Measurements from ENCODE around the gene ANKRD66. TPM values are rescaled to one million over a fixed set of nuclear protein-coding genes. Genes with fewer than 3 reads are reported as not detected.
"Not testable (repeated sequence)": the region's sequence is repeated elsewhere in the genome, so short reads cannot be mapped to it uniquely, and the experiment has no call there.

The ANKRD66 gene
- polyA plus RNA-seq, 2 donors = not detected

DNA sequence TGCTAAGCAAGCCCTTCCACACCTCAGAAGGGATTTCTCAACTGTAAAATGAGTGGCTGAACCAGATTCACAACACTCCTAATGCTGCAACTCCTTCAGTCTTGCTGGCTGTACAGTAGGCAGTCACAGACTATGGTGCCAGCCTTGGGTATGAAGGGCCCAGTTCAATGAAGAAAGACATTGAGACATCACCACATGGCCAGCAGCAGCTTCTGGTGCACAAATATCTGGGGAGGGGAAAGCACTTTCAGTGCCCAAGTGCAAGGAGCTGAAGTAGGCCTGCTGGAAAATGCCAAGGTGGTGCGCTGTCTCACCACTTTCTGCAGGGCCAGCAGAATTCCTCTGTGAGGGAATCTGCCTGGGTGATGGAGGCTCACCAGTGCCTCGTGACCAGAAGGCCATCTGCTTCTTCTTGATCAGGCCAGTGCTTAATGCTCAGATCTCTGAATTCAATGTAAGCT lies 13.4 kb upstream of the ANKRD66 start:
- no peaks in the 10 kb centered on the region for H3K9me3 ChIP-seq (ENCODE audit: control insufficient read depth in 2 of 2, insufficient read depth in 1 of 2, low read depth in 1 of 2, low read length in 1 of 2)
- 92 to 93% methylated on average over 2 of the region's 2 CpGs for WGBS, 2 donors
- H3K36me3 ChIP-seq (ENCODE audit: control insufficient read depth in 2 of 2, insufficient read depth in 2 of 2, low read length in 1 of 2) = no peaks in the 10 kb centered on the region
- no peak overlapping the region for H3K4me3 ChIP-seq (ENCODE audit: low read depth in 1 of 2, low read length in 2 of 2)
- peaks cover 0 to 7% of the 10 kb centered on the region in 2 donors for H3K4me1 ChIP-seq (ENCODE audit: control insufficient read depth in 2 of 2, insufficient read depth in 2 of 2, low read length in 1 of 2)
- no peak overlapping the region for H3K27ac ChIP-seq (ENCODE audit: low read depth in 2 of 2, low read length in 1 of 2)
- H3K27me3 ChIP-seq (ENCODE audit: control insufficient read depth in 1 of 2, insufficient read depth in 2 of 2, low read length in 2 of 2) = no peaks in the 10 kb centered on the region

DNA sequence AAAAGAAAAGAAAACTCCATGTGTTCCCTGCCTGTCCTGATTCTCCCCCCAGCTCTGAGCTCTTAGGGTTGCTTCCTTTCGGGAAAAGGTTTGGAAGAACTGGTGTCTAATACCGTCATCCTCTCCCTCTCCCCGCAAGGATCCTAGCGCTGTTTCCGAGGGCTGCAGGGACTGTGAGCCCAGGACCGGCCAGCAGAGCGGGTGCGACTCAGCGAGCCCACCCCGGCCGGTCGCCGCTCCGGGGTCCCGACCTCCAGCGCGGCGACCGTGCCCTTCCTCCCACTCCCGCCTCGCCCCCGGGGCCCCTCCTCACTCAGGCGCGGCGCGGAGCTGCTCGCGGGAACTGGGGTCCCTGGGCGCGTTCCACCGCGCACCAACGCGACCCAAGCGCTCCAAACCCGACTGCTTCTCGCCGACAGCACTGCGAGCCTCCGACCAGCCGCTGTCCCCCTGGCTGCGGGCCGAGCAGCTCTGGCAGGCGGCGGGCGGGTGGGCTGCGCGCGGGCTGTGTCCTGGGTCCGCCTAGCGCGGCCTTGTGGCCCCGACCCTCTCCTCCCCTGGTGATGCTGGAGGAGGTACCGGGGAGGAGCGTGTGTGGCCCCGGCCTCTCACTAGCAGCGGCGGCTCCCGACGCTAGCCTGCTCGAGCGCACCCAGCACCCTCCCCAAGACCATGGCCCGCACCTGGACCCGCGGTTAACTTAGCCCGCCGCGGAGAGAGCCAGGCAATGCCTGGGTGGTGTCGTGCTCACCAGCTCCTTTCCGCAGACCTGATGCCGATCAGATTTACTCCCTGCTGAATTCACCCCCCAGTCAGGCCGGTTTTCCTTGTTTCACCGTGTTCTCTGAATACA lies 11.6 kb upstream of the ANKRD66 start, which contains the start of gene PLA2G7:
TSS of gene PLA2G7 (minus strand) at position 509 of the 853 bp plus-strand sequence. CDS start 12,484 bp downstream, outside the sequence.
- no peaks in the 10 kb centered on the region for H3K36me3 ChIP-seq (ENCODE audit: control insufficient read depth in 2 of 2, insufficient read depth in 2 of 2, low read length in 1 of 2)
- 1% methylated on average over 56 to 73 of the region's 73 CpGs for WGBS, 2 donors
- H3K27me3 ChIP-seq (ENCODE audit: control insufficient read depth in 1 of 2, insufficient read depth in 2 of 2, low read length in 2 of 2) = no peaks in the 10 kb centered on the region
- no peaks in the 10 kb centered on the region for H3K9me3 ChIP-seq (ENCODE audit: control insufficient read depth in 2 of 2, insufficient read depth in 1 of 2, low read depth in 1 of 2, low read length in 1 of 2)
- peak within 1 kb of the TSS; percentile 51 to 58 for H3K4me3 ChIP-seq (ENCODE audit: low read depth in 1 of 2, low read length in 2 of 2)
- peaks cover 0 to 7% of the 10 kb centered on the region in 2 donors for H3K4me1 ChIP-seq (ENCODE audit: control insufficient read depth in 2 of 2, insufficient read depth in 2 of 2, low read length in 1 of 2)
- H3K27ac ChIP-seq (ENCODE audit: low read depth in 2 of 2, low read length in 1 of 2) = no peak within 1 kb of the TSS

DNA sequence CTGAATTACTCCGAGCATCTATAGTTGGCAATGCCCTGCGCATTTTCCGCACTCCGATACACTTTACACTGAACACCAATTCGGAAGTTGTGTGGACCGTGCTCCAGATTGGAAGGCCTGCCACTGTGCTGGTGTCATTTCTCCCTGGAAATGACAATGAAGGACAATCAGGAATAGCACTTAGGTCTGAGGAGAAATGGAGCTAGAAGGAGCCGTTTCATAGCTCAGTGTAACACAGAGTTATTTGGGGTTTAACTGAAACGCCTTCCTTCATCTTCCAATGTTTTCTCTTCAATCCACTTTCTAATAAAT lies 11.1 kb upstream of the ANKRD66 start:
- H3K9me3 ChIP-seq (ENCODE audit: control insufficient read depth in 2 of 2, insufficient read depth in 1 of 2, low read depth in 1 of 2, low read length in 1 of 2) = no peaks in the 10 kb centered on the region
- H3K4me3 ChIP-seq (ENCODE audit: low read depth in 1 of 2, low read length in 2 of 2) = peak overlapping the region; percentile 51 to 58
- no peaks in the 10 kb centered on the region for H3K36me3 ChIP-seq (ENCODE audit: control insufficient read depth in 2 of 2, insufficient read depth in 2 of 2, low read length in 1 of 2)
- WGBS, 2 donors = 19 to 20% methylated on average over 8 of the region's 8 CpGs
- H3K4me1 ChIP-seq (ENCODE audit: control insufficient read depth in 2 of 2, insufficient read depth in 2 of 2, low read length in 1 of 2) = peaks cover 0 to 7% of the 10 kb centered on the region in 2 donors
- no peaks in the 10 kb centered on the region for H3K27me3 ChIP-seq (ENCODE audit: control insufficient read depth in 1 of 2, insufficient read depth in 2 of 2, low read length in 2 of 2)
- H3K27ac ChIP-seq (ENCODE audit: low read depth in 2 of 2, low read length in 1 of 2) = no peak overlapping the region

DNA sequence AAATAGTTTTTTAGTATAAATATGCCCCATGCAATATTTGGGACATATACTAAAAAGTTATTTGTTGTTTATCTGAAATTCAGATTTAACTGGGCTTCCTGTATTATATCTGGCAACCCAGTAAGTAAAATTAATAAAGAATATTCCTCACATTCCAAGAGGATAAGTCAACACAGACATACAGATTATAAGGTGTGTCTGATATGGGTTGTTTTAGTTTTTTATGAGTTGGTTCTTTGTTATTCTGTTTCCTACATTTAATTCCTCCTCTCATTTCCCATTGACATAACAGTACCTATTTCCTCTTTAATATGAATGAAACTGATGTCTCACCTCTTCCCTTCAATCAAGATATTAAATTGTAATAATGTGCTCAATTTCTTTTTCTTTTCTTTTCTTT lies 9.8 kb upstream of the ANKRD66 start:
- H3K4me1 ChIP-seq (ENCODE audit: control insufficient read depth in 2 of 2, insufficient read depth in 2 of 2, low read length in 1 of 2) = peaks cover 0 to 7% of the 10 kb centered on the region in 2 donors
- no peak overlapping the region for H3K27ac ChIP-seq (ENCODE audit: low read depth in 2 of 2, low read length in 1 of 2)
- H3K36me3 ChIP-seq (ENCODE audit: control insufficient read depth in 2 of 2, insufficient read depth in 2 of 2, low read length in 1 of 2) = no peaks in the 10 kb centered on the region
- no peaks in the 10 kb centered on the region for H3K9me3 ChIP-seq (ENCODE audit: control insufficient read depth in 2 of 2, insufficient read depth in 1 of 2, low read depth in 1 of 2, low read length in 1 of 2)
- H3K27me3 ChIP-seq (ENCODE audit: control insufficient read depth in 1 of 2, insufficient read depth in 2 of 2, low read length in 2 of 2) = no peaks in the 10 kb centered on the region
- no peak overlapping the region for H3K4me3 ChIP-seq (ENCODE audit: low read depth in 1 of 2, low read length in 2 of 2)

DNA sequence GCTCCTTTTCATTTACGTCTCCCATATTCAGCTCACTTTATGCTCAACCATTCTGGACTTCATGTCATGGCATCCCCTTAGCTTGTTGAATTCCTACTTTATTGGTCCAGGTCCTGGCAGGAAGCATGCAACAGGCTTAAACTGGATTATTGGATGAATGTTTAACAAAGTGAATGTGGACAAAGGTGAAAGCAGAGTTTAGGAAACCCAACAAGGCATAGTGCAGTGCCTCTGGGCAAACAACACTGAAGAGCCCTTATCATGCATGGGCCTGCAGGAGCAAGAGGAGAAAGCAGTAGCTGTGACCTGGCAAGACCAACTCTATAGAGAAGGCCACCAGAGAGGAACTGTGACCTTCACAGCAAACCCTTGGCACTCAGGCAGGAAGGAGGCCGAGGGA lies 5.3 kb upstream of the ANKRD66 start:
- no peaks in the 10 kb centered on the region for H3K27me3 ChIP-seq (ENCODE audit: control insufficient read depth in 1 of 2, insufficient read depth in 2 of 2, low read length in 2 of 2)
- H3K9me3 ChIP-seq (ENCODE audit: control insufficient read depth in 2 of 2, insufficient read depth in 1 of 2, low read depth in 1 of 2, low read length in 1 of 2) = no peaks in the 10 kb centered on the region
- no peak overlapping the region for H3K27ac ChIP-seq (ENCODE audit: low read depth in 2 of 2, low read length in 1 of 2)
- WGBS, 2 donors = 63 to 81% methylated on average over 2 of the region's 2 CpGs
- no peaks in the 10 kb centered on the region for H3K4me1 ChIP-seq (ENCODE audit: control insufficient read depth in 2 of 2, insufficient read depth in 2 of 2, low read length in 1 of 2)
- H3K4me3 ChIP-seq (ENCODE audit: low read depth in 1 of 2, low read length in 2 of 2) = no peak overlapping the region
- H3K36me3 ChIP-seq (ENCODE audit: control insufficient read depth in 2 of 2, insufficient read depth in 2 of 2, low read length in 1 of 2) = no peaks in the 10 kb centered on the region

DNA sequence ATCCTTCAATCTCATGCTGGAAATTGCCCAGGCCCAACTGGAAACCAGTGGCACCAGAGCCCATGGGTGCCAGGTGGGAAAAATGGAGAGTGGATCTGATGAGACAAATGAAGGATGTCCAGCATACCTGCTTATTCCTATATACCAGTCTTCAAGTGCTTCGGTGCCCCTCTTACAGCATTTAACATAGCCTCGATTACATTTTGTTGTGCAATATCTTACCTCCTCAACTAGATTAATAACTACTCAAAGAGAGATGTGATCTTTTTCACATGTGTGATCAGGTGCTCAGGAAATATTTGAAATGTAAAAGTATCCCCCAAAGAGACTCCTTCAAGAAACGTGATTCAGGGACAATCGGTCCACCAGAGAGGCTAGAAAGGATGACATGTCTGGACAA lies 4.8 kb upstream of the ANKRD66 start:
- WGBS, 2 donors = 92 to 97% methylated on average over 4 of the region's 4 CpGs
- Histone ChIP-seq H3K4me1 (ENCODE audit: control insufficient read depth in 2 of 2, insufficient read depth in 2 of 2, low read length in 1 of 2) (no peaks in the 10 kb centered on the region), H3K9me3 (ENCODE audit: control insufficient read depth in 2 of 2, insufficient read depth in 1 of 2, low read depth in 1 of 2, low read length in 1 of 2) (no peaks in the 10 kb centered on the region), H3K27ac (ENCODE audit: low read depth in 2 of 2, low read length in 1 of 2) (no peak overlapping the region), H3K27me3 (ENCODE audit: control insufficient read depth in 1 of 2, insufficient read depth in 2 of 2, low read length in 2 of 2) (no peaks in the 10 kb centered on the region), H3K4me3 (ENCODE audit: low read depth in 1 of 2, low read length in 2 of 2) (no peak overlapping the region), H3K36me3 (ENCODE audit: control insufficient read depth in 2 of 2, insufficient read depth in 2 of 2, low read length in 1 of 2) (no peaks in the 10 kb centered on the region)

DNA sequence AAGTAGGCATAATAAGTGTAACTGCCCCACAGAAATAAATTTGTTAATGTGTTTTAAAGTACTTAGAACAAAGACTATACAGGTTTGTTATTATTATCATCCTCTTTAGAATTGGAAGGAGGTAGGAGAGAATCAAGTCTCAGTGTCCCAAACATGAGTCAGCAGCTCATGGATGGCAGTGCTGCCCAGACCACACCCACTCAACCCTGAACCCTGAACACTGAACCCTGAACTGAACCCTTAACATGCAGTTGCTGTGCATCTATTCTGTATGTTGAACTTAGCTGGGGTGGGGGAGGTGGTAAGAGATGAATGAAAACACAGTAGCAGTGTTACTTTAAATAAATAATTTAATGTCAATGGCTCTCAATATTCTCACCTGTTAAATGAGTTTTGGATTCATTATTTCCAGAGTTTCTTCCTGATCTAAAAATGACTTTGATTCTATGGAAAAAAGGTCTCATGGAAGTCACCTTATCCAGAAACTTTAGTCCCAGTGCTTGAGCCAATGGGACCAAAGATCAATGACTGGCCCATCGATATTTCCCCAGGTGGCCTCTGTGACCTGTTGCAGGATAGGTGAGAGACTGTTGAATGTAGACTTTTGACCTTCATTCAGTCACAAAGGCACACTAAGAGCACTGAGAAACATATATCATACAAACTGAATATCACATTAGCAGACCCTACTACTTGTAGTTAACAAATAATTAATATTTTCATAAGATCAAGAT lies 3.1 kb upstream of the ANKRD66 start:
- no peaks in the 10 kb centered on the region for H3K36me3 ChIP-seq (ENCODE audit: control insufficient read depth in 2 of 2, insufficient read depth in 2 of 2, low read length in 1 of 2)
- H3K27ac ChIP-seq (ENCODE audit: low read depth in 2 of 2, low read length in 1 of 2) = no peak overlapping the region
- 68 to 86% methylated on average over 1 of the region's 1 CpG for WGBS, 2 donors
- no peaks in the 10 kb centered on the region for H3K9me3 ChIP-seq (ENCODE audit: control insufficient read depth in 2 of 2, insufficient read depth in 1 of 2, low read depth in 1 of 2, low read length in 1 of 2)
- H3K4me1 ChIP-seq (ENCODE audit: control insufficient read depth in 2 of 2, insufficient read depth in 2 of 2, low read length in 1 of 2) = no peaks in the 10 kb centered on the region
- no peaks in the 10 kb centered on the region for H3K27me3 ChIP-seq (ENCODE audit: control insufficient read depth in 1 of 2, insufficient read depth in 2 of 2, low read length in 2 of 2)
- no peak overlapping the region for H3K4me3 ChIP-seq (ENCODE audit: low read depth in 1 of 2, low read length in 2 of 2)

DNA sequence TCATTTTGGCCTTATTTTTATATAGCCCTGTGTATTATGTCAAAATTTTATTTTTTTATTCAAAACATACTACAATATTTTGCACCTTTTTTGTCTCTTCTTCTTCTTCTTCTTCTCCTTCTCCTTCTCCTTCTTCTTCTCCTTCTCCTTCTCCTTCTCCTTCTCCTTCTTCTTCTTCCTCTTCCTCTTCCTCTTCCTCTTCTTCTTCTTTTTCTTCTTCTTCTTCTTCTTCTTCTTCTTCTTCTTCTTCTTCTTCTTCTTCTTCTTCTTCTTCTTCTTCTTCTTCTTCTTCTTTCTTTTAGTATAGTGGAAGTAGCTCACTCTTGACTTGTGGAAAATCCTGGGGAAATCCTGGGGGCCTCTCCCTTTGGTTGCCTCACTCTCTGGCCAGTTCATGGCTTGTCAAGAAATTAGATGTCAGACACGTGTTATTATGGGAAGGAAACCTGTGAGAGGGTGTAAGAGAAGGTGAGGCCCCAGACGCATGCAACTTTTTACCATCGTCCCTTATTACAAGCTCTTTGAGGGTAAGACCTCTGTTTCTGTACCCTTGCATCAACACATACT lies 2.5 kb upstream of the ANKRD66 start:
- H3K27me3 ChIP-seq (ENCODE audit: control insufficient read depth in 1 of 2, insufficient read depth in 2 of 2, low read length in 2 of 2); H3K36me3 ChIP-seq (ENCODE audit: control insufficient read depth in 2 of 2, insufficient read depth in 2 of 2, low read length in 1 of 2); H3K4me1 ChIP-seq (ENCODE audit: control insufficient read depth in 2 of 2, insufficient read depth in 2 of 2, low read length in 1 of 2); H3K27ac ChIP-seq (ENCODE audit: low read depth in 2 of 2, low read length in 1 of 2); H3K9me3 ChIP-seq (ENCODE audit: control insufficient read depth in 2 of 2, insufficient read depth in 1 of 2, low read depth in 1 of 2, low read length in 1 of 2); H3K4me3 ChIP-seq (ENCODE audit: low read depth in 1 of 2, low read length in 2 of 2): not testable (repeated sequence)
- 75 to 84% methylated on average over 3 of the region's 3 CpGs for WGBS, 2 donors

DNA sequence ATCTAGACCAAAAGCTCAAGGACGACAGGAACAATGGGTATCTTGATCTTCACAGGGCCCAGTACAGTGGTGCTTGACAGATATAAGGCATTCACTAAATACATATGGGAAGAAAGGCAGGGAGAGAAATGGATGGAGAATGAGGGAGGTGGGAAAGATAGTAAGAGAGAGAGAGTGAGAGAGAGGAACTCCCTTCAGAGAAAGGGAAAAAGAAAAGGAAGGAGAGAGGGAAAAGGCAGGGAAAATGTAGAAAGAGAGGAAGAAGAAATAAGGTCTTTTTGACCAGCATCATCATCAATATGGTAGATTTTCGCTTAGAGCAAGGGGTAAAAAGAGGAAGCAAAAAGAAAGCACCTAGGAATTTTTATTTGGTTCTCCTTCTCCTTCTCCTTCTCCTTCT lies 760 bp upstream of the ANKRD66 start:
- Histone ChIP-seq H3K36me3 (ENCODE audit: control insufficient read depth in 2 of 2, insufficient read depth in 2 of 2, low read length in 1 of 2) (no peaks in the 10 kb centered on the region), H3K4me1 (ENCODE audit: control insufficient read depth in 2 of 2, insufficient read depth in 2 of 2, low read length in 1 of 2) (no peaks in the 10 kb centered on the region), H3K4me3 (ENCODE audit: low read depth in 1 of 2, low read length in 2 of 2) (no peak overlapping the region), H3K9me3 (ENCODE audit: control insufficient read depth in 2 of 2, insufficient read depth in 1 of 2, low read depth in 1 of 2, low read length in 1 of 2) (no peaks in the 10 kb centered on the region), H3K27ac (ENCODE audit: low read depth in 2 of 2, low read length in 1 of 2) (no peak overlapping the region), H3K27me3 (ENCODE audit: control insufficient read depth in 1 of 2, insufficient read depth in 2 of 2, low read length in 2 of 2) (no peaks in the 10 kb centered on the region)
- WGBS, 2 donors = 65 to 66% methylated on average over 2 of the region's 2 CpGs
